GM19239 (cell line): ENCODE results near the gene CORO1C.
"Not testable (repeated sequence)": the region's sequence is repeated elsewhere in the genome, so short reads cannot be mapped to it uniquely, and the experiment has no call there.

Experiments
- DNase-seq: peaks from one replicate; pipeline ENCODE4 v3.0.0; 2011; ENCODE audit warnings: low spot score; ENCODE audit not compliant: insufficient read length
- FAIRE-seq: peaks from 2 replicates; lab custom pipeline; 2011; peaks lifted over from hg19 to GRCh38; lab: Jason Lieb, UNC

The CORO1C gene

GRCh38 chr12:108657130-108657745 lies 74.1 kb downstream of the CORO1C start:
- no peak for FAIRE-seq
- no peak for DNase-seq

- not testable (repeated sequence) for DNase-seq, FAIRE-seq
Measured at GRCh38 chr12:108656247-108656646, 75.1 kb downstream of the CORO1C start.

DNA sequence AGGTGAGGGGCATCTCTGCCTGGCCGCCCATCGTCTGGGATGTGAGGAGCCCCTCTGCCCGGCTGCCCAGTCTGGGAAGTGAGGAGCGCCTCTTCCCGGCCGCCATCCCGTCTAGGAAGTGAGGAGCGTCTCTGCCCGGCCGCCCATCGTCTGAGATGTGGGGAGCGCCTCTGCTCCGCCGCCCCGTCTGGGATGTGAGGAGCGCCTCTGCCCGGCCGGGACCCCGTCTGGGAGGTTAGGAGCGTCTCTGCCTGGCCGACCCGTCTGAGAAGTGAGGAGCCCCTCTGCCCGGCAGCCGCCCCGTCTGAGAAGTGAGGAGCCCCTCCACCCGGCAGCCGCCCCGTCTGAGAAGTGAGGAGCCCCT lies 75.5 kb downstream of the CORO1C start:
- not testable (repeated sequence) for FAIRE-seq, DNase-seq

DNA sequence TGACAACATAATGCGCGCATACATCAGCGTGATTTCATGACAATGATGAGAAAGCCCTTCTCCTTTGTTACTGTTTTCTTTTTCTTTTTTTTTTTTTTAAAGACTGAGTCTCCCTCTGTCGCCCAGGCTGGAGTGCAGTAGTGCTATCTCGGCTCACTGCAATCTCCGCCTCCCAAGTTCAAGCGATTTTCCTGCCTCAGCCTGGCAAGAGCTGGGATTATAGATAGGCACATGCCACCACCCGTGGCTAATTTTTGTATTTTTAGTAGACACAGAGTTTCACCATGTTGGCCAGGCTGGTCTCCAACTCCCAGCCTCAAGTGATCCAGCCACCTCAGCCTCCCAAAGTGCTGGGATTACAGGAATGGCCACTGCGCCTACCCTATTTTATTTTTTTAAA lies 76.7 kb downstream of the CORO1C start:
- FAIRE-seq, DNase-seq: not testable (repeated sequence)

- FAIRE-seq (no peak), DNase-seq (no peak)
Measured at GRCh38 chr12:108653922-108654321, 77.4 kb downstream of the CORO1C start.

- FAIRE-seq, result no peak
- DNase-seq, result no peak
Measured at GRCh38 chr12:108653082-108653516, 78.2 kb downstream of the CORO1C start.

GRCh38 chr12:108650083-108650482 lies 81.2 kb downstream of the CORO1C start:
- no peak for DNase-seq
- FAIRE-seq, result no peak

GRCh38 chr12:108649669-108650068 lies 81.6 kb downstream of the CORO1C start:
- no peak for FAIRE-seq
- no peak for DNase-seq

- DNase-seq, result no peak
- FAIRE-seq, result no peak
Measured at GRCh38 chr12:108649126-108649525, 82.2 kb downstream of the CORO1C start.

DNA sequence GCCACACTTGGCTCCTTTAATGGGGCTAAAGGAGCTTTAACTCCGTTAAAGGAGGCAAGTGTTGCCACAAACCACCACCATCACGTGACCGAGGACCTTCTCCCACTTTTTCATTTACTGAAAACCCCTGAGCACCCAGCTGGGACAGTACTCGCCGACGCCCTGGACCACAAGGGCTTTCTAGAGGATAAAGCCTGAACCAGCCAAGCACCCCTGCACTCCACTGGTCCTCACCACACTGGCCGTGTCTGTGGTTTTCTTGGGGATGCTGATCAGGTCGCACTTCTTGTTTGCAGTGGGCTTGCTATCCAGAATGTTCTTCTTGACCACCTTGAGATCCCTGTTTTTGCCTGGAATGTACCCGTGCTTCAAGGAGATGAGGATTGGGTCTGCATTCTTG lies 82.9 kb downstream of the CORO1C start:
- FAIRE-seq, result no peak

DNA sequence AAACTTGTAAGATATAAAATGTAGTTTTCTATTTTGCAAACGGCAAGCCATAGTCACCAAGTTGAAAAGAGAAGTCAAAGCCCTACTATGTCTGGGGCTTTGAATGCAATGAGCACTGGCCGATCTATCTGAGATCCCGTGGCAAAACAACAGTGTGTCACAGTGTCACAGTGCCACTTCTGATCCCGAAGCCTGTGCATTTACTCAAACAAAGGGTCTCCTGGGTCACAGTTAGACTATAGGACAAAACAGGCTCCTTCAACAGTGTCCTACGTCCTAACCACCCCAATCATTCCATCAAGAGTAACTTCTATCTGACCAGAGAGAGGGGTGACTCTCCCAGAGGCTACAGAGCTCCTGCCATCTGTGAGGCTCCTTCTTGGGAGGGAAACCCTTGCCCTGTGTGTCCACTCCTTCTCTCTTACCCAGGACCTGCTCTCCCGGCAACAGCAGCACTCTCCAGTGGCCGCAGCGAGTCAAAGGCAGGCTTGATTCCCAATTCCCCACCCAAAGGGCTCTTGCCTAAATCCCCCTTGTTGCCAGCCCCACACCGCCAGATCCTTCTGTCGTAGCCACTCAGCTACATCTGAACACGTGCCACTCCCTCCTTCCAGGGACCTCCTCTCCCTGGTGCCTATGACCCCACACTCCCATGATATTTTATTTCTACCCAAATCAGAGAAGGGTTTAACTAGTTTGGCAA lies 83.6 kb downstream of the CORO1C start:
- FAIRE-seq, result no peak
- DNase-seq, result no peak

More for the DNA sequence above, 82.9 kb downstream of the CORO1C start:
- no peak for DNase-seq

GRCh38 chr12:108646600-108647579 lies 84.4 kb downstream of the CORO1C start:
- FAIRE-seq (no peak), DNase-seq (no peak)

DNA sequence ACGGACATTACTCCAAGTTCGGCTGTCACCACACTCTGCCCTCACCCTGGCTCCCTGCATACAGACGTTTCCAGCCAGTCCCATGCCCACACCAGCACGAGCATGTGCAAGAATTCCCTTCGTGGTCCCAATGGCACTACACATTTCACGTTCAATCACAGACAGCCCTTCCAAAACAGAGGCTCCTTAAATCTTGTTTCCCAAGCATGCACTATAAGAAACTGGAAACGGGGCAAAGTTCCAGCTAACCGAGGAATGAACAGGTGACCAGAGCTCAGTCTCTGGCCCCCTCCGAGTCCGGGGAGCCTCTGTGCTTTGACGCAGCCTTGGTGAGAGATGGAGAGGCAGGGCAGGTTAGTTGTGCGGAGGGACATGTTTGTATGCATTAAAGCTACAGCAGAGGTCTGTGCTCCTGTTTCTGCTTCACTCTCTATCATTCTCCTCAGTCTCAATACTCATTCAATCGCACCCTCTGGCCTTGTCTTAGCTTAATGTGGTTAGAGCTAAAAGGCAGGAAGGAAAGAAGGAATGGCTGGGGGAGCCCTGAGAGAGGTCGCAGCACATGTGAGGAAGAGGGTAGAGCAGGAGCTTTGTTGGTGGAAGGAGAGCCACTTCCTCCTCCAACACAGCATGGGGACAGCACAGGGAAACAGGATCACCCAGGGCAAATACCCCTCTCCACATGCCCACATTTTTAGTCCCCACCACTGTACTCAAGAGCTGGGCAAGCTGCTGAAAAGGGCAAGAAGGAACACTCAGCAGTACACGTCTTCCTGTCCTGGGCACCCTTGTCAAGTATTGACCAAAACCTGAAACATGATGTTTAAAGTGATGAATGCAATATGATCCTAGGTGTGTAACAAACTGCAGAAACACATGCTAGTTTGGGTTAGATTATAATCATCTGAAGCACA lies 85.4 kb downstream of the CORO1C start:
- no peak for FAIRE-seq

DNA sequence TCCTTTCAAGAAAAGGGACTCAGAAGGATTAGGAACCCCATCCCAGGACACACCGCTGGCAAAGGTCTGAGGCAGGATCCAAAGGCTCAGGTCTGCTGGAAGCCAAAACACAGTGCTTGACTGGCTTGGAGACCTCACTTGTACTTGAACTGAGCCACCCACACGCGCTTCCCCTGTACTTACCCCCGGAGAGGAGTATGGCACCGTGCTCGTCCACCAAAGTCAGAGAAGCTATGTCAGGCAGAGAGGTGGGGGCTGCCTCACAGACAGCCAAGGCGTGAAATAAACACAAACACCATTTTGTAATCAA lies 86.6 kb downstream of the CORO1C start:
- DNase-seq (no peak), FAIRE-seq (no peak)

More for the DNA sequence above, 85.4 kb downstream of the CORO1C start:
- DNase-seq, result no peak

DNA sequence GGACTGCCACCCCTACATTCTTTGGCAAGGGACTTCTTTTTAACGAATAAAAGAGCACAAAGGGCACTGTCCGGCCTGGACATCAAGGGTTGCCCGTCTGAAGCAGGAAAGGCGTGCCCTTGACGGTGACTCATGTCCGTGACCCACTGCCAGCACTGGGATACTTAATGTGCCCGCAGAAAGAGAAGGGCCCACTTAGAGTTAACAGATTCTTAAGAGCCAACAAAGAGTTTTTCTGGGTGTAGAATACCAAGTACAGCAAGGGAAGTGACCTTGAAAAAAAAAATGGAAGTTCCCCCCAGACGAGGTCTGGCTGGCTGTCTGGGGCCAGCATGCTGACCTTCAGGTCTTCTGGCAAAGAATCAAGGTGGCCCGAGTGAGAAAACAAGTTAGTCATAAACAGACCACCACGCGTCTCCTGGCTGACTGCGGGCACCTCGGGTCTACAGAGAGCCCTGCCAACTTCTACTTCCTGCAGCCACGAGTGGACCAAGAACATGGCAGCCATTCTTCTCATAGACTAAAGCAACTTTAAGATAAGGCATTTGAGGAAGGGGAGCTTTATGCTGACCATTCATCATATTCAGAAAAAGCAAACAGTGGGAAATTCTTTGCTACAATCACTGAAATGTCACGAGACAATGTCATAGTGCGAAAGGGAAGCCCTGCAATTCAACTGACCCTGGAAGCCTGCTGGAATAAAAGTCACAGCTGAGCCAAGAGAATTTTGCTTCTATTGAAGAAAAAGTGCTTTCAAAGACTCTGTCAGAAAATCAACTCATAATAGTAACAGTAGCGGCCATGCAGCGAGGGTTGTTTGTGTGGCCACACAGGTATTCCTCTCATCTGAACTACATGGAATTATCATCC lies 87.1 kb downstream of the CORO1C start:
- FAIRE-seq, result no peak
- DNase-seq, result no peak

GRCh38 chr12:108642899-108643654 lies 88.2 kb downstream of the CORO1C start:
- FAIRE-seq, result no peak
- DNase-seq, result no peak

DNA sequence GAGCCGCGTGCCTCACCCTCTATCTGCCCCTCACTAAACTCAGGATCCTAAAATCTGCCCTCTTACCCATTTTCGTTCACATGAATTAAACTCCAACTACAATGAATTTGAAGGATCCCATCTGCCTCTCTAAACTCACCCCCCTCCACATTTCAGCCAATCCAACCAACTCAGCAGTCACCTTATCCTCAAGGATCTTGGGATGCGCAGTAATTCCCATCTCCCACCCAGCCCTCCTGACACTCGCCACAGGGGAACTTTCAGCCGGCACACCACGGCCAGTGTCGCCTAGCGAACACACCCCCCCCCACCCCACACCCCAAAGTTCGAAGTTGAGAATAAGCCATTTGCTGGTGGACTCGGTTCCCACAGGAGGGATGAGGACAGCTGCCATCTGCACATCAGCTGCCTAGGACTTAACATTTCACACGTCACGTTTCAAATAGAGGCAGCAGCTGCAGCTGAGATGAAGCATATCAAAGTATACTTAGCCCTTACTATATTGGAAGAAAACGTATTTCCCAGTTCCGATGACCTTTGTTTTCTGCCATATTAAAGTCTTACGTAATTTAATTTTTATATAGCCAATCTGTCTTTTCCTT lies 88.9 kb downstream of the CORO1C start:
- DNase-seq (no peak), FAIRE-seq (no peak)
